Measurements from ENCODE around the gene GSTK1. TPM values are rescaled to one million over a fixed set of nuclear protein-coding genes. Genes with fewer than 3 reads are reported as not detected.

GSTK1 gene
- total RNA-seq, 2 experiments from 2014 or later = 245 to 259 TPM

GRCh38 chr7:143240291-143241168, 22.7 kb upstream of the GSTK1 start:
- Histone ChIP-seq H3K9me3 (ENCODE audit: control insufficient read depth in 1 of 2, insufficient read depth in 1 of 2, low read length in 2 of 2) (peaks cover 6 to 21% of the 10 kb centered on the region in 2 experiments), H3K36me3 (ENCODE audit: insufficient read depth, low read length) (no peaks in the 10 kb centered on the region), H3K27me3 (ENCODE audit: control insufficient read depth in 1 of 2, insufficient read depth in 2 of 2, low read length in 2 of 2) (peaks cover 0 to 6% of the 10 kb centered on the region in 2 experiments), H3K27ac (ENCODE audit: low read depth in 1 of 2, low read length in 2 of 2) (no peak overlapping the region), H3K4me1 (ENCODE audit: insufficient read depth, low read length) (peaks cover 12% of the 10 kb centered on the region), H3K4me3 (ENCODE audit: low read length) (no peak overlapping the region)
- peaks cover 12% of the 10 kb centered on the region for H3K9me3 Mint-ChIP-seq
- POLR2A ChIA-PET = interaction anchor here (0.6 to 2.2 kb wide), 27 partner anchors 9 to 177 kb away, joined by 3 to 21 read pairs (median 4); partner anchors contain the start of genes CASP2 and GSTK1
- DNase-seq = peak; percentile 43 to 88 (median 66)
- ATAC-seq (ENCODE audit: poor library complexity) = peak; percentile 99
- H3K36me3 Mint-ChIP-seq (ENCODE audit: low read depth) = peaks cover 9% of the 10 kb centered on the region
- CTCF ChIA-PET = interaction anchor here (0.8 to 3.4 kb wide), 46 partner anchors 8 to 233 kb away, joined by 3 to 92 read pairs (median 4); partner anchors contain the start of genes CASP2 and GSTK1
- H3K27ac Mint-ChIP-seq = no peak overlapping the region
- peak; percentile 95 for TF ChIP-seq CTCF (IDR thresholded peaks at IDR 0.05)
- H3K4me3 Mint-ChIP-seq = peak overlapping the region; percentile 7
- H3K27me3 Mint-ChIP-seq = peaks cover 10% of the 10 kb centered on the region
- H3K4me1 Mint-ChIP-seq (ENCODE audit: low read depth) = peaks cover 31% of the 10 kb centered on the region
- intact Hi-C loops (cut with DNase I, micrococcal nuclease) = loop anchor here (1.0 to 2.0 kb wide), 6 partner anchors 24 to 176 kb away; no protein-coding TSS in a partner anchor

DNA sequence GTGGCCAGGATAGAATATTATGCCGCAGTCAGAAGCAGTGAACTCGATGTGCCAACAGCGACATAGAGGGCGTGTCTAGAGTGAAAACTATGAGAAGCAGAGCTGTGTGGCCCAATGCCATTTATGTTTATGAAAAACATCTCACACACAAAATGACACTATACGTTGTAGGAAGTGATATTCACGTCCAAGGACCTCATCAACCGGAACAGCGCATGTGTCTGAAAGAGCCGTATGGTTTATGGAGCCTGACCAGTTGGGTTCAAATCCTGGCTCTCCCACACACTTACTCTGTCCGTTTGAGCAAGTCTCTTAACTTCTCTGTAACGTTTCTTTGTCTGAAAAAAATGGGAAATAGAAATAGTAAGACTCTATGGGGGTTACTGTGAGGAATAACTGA, 20.9 kb upstream of the GSTK1 start:
- no peak overlapping the region for H3K27ac ChIP-seq (ENCODE audit: low read depth in 1 of 2, low read length in 2 of 2)
- H3K9me3 ChIP-seq (ENCODE audit: control insufficient read depth in 1 of 2, insufficient read depth in 1 of 2, low read length in 2 of 2) = peaks cover 3 to 6% of the 10 kb centered on the region in 2 experiments
- H3K36me3 Mint-ChIP-seq (ENCODE audit: low read depth) = no peaks in the 10 kb centered on the region
- CTCF ChIA-PET = interaction anchor here (0.7 kb wide), 1 partner anchor 29 kb away, joined by 3 read pairs; no protein-coding TSS in a partner anchor
- H3K27me3 Mint-ChIP-seq = no peaks in the 10 kb centered on the region
- peaks cover 0 to 6% of the 10 kb centered on the region in 2 experiments for H3K27me3 ChIP-seq (ENCODE audit: control insufficient read depth in 1 of 2, insufficient read depth in 2 of 2, low read length in 2 of 2)
- no peak for TF ChIP-seq CTCF (IDR thresholded peaks at IDR 0.05)
- peaks cover 28% of the 10 kb centered on the region for H3K4me1 ChIP-seq (ENCODE audit: insufficient read depth, low read length)
- ATAC-seq (ENCODE audit: poor library complexity) = no peak
- peaks cover 3% of the 10 kb centered on the region for H3K9me3 Mint-ChIP-seq
- intact Hi-C loops (cut with DNase I, micrococcal nuclease) = no loop called here
- no peak overlapping the region for H3K27ac Mint-ChIP-seq
- DNase-seq = no peak
- no peaks in the 10 kb centered on the region for H3K36me3 ChIP-seq (ENCODE audit: insufficient read depth, low read length)
- no peak overlapping the region for H3K4me3 Mint-ChIP-seq
- peaks cover 49% of the 10 kb centered on the region for H3K4me1 Mint-ChIP-seq (ENCODE audit: low read depth)
- POLR2A ChIA-PET = interaction anchor here (1.6 kb wide), 1 partner anchor 21 kb away, joined by 6 read pairs; the partner anchor contains the start of gene GSTK1
- H3K4me3 ChIP-seq (ENCODE audit: low read length) = no peak overlapping the region

DNA sequence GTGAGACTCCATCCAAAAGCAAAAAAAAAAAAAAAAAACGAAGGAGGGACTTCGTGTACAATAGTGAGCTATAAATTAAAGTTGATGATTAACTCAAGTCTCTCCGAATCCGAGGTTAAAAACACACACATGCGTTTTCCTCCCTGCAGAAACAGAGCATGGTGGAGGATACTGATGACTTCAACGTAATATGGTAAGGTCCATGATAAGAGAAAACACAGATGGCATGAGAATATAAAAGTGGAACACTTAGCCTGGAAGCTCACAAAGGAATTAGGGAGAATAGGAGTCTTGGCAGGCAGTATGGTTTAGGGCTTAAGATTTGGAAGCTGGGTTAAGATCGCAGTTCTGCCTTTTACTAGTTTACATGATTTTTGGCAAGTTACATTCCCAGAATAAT, 20.1 kb upstream of the GSTK1 start:
- ChIA-PET POLR2A (interaction anchor here (1.0 to 1.6 kb wide), 3 partner anchors 16 to 45 kb away, joined by 3 to 6 read pairs (median 3); partner anchors contain the start of genes CASP2 and GSTK1), CTCF (interaction anchor here (0.7 to 1.5 kb wide), 3 partner anchors 15 to 45 kb away, joined by 3 to 5 read pairs (median 3); partner anchors contain the start of gene CASP2)
- no peak for DNase-seq
- no peak overlapping the region for H3K4me3 ChIP-seq (ENCODE audit: low read length)
- no peak overlapping the region for H3K27ac ChIP-seq (ENCODE audit: low read depth in 1 of 2, low read length in 2 of 2)
- H3K27me3 ChIP-seq (ENCODE audit: control insufficient read depth in 1 of 2, insufficient read depth in 2 of 2, low read length in 2 of 2) = no peaks in the 10 kb centered on the region
- TF ChIP-seq CTCF (IDR thresholded peaks at IDR 0.05) = no peak
- H3K27me3 Mint-ChIP-seq = no peaks in the 10 kb centered on the region
- ATAC-seq (ENCODE audit: poor library complexity) = no peak
- no peaks in the 10 kb centered on the region for H3K36me3 Mint-ChIP-seq (ENCODE audit: low read depth)
- H3K9me3 Mint-ChIP-seq = peaks cover 3% of the 10 kb centered on the region
- H3K4me3 Mint-ChIP-seq = no peak overlapping the region
- no peaks in the 10 kb centered on the region for H3K36me3 ChIP-seq (ENCODE audit: insufficient read depth, low read length)
- H3K27ac Mint-ChIP-seq = no peak overlapping the region
- intact Hi-C loops (cut with DNase I, micrococcal nuclease) = no loop called here
- H3K4me1 ChIP-seq (ENCODE audit: insufficient read depth, low read length) = peaks cover 28% of the 10 kb centered on the region
- no peaks in the 10 kb centered on the region for H3K9me3 ChIP-seq (ENCODE audit: control insufficient read depth in 1 of 2, insufficient read depth in 1 of 2, low read length in 2 of 2)
- peaks cover 57% of the 10 kb centered on the region for H3K4me1 Mint-ChIP-seq (ENCODE audit: low read depth)
